ENCODE measurements around the gene KLRF1.

GRCh38 chr12:9848899-9849298 lies 21.6 kb downstream of the KLRF1 start:
- TF ChIP-seq CTCF (IDR thresholded peaks at IDR 0.05) (no peak), POLR2A (IDR thresholded peaks at IDR 0.05) (no peak)
